Ishikawa (cell line): ENCODE data around the gene WBP2.

ENCODE experiments used
- CEBPB ChIP-seq: IDR thresholded peaks from 2 replicates; pipeline ENCODE4 v1.6.1; 2012
- CREB1 ChIP-seq: IDR thresholded peaks from 2 replicates; pipeline ENCODE4 v1.6.1; 2012; ENCODE audit warnings: low read depth
- EGR1 ChIP-seq: IDR thresholded peaks from 2 replicates; pipeline ENCODE4 v1.6.1; 2012
- EP300 ChIP-seq: IDR thresholded peaks from 2 replicates; pipeline ENCODE4 v1.6.1; 2012; ENCODE audit warnings: borderline replicate concordance
- NFIC ChIP-seq: IDR thresholded peaks from 2 replicates; pipeline ENCODE4 v1.6.1; 2012
- RAD21 ChIP-seq: IDR thresholded peaks from 2 replicates; pipeline ENCODE4 v1.6.1; 2012; ENCODE audit warnings: low read depth
- TAF1 ChIP-seq: IDR thresholded peaks from 2 replicates; pipeline ENCODE4 v1.6.1; 2012; ENCODE audit warnings: low read depth, mild to moderate bottlenecking
- TCF12 ChIP-seq: IDR thresholded peaks from 2 replicates; pipeline ENCODE4 v1.6.1; 2012; ENCODE audit warnings: low read depth
- TEAD4 ChIP-seq: IDR thresholded peaks from 2 replicates; pipeline ENCODE4 v1.6.1; 2012
- YY1 ChIP-seq: IDR thresholded peaks from 2 replicates; pipeline ENCODE4 v1.6.1; 2012; ENCODE audit warnings: low read depth
- TF ChIP-seq, protein P1 (sequence below): IDR thresholded peaks from 2 replicates; pipeline ENCODE4 v1.6.1; 2012; ENCODE audit warnings: low read depth, mild to moderate bottlenecking
- TF ChIP-seq, protein P2 (sequence below): IDR thresholded peaks from 2 replicates; pipeline ENCODE4 v1.6.1; 2012
- TF ChIP-seq, protein P3 (sequence below): IDR thresholded peaks from 2 replicates; pipeline ENCODE4 v1.6.1; 2012

DNA sequence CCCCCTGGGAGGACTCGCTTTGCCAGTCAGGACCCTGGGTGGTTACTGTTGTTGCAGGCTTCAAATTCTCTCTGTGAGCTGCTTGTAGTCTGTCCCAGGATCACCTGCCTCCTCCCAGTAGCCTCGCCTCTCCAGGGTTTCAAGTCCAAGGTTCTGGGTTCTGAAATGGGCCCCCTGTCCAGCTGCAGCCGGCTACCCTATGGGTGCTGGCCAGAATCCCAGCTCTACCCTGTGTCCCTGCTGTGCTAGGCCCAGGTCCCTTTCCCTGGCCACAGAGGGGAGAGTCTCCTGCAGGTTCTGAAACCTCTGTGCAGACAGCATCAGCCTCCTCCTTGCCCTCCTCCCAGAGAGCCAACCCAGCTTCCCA, 32.4 kb downstream of the WBP2 start:
- TF ChIP-seq EP300 (no peak), RAD21 (no peak), YY1 (no peak), CREB1 (no peak), TCF12 (no peak), CEBPB (no peak), TEAD4 (no peak), TAF1 (no peak), EGR1 (no peak), NFIC (no peak)
- TF ChIP-seq, protein P1, sequence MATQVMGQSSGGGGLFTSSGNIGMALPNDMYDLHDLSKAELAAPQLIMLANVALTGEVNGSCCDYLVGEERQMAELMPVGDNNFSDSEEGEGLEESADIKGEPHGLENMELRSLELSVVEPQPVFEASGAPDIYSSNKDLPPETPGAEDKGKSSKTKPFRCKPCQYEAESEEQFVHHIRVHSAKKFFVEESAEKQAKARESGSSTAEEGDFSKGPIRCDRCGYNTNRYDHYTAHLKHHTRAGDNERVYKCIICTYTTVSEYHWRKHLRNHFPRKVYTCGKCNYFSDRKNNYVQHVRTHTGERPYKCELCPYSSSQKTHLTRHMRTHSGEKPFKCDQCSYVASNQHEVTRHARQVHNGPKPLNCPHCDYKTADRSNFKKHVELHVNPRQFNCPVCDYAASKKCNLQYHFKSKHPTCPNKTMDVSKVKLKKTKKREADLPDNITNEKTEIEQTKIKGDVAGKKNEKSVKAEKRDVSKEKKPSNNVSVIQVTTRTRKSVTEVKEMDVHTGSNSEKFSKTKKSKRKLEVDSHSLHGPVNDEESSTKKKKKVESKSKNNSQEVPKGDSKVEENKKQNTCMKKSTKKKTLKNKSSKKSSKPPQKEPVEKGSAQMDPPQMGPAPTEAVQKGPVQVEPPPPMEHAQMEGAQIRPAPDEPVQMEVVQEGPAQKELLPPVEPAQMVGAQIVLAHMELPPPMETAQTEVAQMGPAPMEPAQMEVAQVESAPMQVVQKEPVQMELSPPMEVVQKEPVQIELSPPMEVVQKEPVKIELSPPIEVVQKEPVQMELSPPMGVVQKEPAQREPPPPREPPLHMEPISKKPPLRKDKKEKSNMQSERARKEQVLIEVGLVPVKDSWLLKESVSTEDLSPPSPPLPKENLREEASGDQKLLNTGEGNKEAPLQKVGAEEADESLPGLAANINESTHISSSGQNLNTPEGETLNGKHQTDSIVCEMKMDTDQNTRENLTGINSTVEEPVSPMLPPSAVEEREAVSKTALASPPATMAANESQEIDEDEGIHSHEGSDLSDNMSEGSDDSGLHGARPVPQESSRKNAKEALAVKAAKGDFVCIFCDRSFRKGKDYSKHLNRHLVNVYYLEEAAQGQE = no peak
- TF ChIP-seq, protein P2, sequence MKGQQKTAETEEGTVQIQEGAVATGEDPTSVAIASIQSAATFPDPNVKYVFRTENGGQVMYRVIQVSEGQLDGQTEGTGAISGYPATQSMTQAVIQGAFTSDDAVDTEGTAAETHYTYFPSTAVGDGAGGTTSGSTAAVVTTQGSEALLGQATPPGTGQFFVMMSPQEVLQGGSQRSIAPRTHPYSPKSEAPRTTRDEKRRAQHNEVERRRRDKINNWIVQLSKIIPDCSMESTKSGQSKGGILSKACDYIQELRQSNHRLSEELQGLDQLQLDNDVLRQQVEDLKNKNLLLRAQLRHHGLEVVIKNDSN = no peak
- TF ChIP-seq, protein P3, sequence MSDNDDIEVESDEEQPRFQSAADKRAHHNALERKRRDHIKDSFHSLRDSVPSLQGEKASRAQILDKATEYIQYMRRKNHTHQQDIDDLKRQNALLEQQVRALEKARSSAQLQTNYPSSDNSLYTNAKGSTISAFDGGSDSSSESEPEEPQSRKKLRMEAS = no peak
